ENCODE measurements around the gene SHMT1. TPM values are rescaled to one million over a fixed set of nuclear protein-coding genes. Genes with fewer than 3 reads are reported as not detected.
"Not testable (repeated sequence)": the region's sequence is repeated elsewhere in the genome, so short reads cannot be mapped to it uniquely, and the experiment has no call there.

Gene SHMT1
- total and polyA plus RNA-seq, 11 donors: 3.8 to 15.5 (median 7.1) TPM

- 63 to 73% (median 70%) methylated on average over 7 of the region's 7 CpGs for WGBS, 4 donors
- intact Hi-C loops (cut with DNase I); DNase-seq; H3K4me1 ChIP-seq; H3K27me3 ChIP-seq; ATAC-seq; H3K36me3 ChIP-seq; H3K4me3 ChIP-seq; H3K27ac ChIP-seq; H3K9me3 ChIP-seq: not testable (repeated sequence)
These were observed 38.7 kb upstream of the SHMT1 start for GRCh38 chr17:18401872-18402590.

GRCh38 chr17:18388728-18389127 is 25.4 kb upstream of the SHMT1 start:
- H3K4me3 ChIP-seq; H3K27me3 ChIP-seq; intact Hi-C loops (cut with DNase I); H3K9me3 ChIP-seq; H3K4me1 ChIP-seq; DNase-seq; H3K36me3 ChIP-seq; H3K27ac ChIP-seq: not testable (repeated sequence)
- WGBS, 4 donors: 69 to 100% (median 82%) methylated on average over 1 to 5 of the region's 10 CpGs
- ATAC-seq: peak in 2 of 4 donors; percentile 48 to 56

- intact Hi-C loops (cut with DNase I); H3K9me3 ChIP-seq; H3K27ac ChIP-seq; DNase-seq; H3K4me1 ChIP-seq; H3K27me3 ChIP-seq; ATAC-seq; H3K4me3 ChIP-seq; H3K36me3 ChIP-seq: not testable (repeated sequence)
- WGBS, 4 donors: 84 to 94% (median 91%) methylated on average over 4 of the region's 4 CpGs
These were observed 24.9 kb upstream of the SHMT1 start for GRCh38 chr17:18388266-18388665.

GRCh38 chr17:18387583-18387982 is 24.2 kb upstream of the SHMT1 start:
- H3K9me3 ChIP-seq; H3K27ac ChIP-seq; H3K36me3 ChIP-seq; intact Hi-C loops (cut with DNase I); H3K4me1 ChIP-seq; H3K4me3 ChIP-seq; DNase-seq; ATAC-seq: not testable (repeated sequence)
- H3K27me3 ChIP-seq: peaks cover 4 to 15% (median 8%) of the 10 kb centered on the region in 9 donors
- 73 to 86% (median 81%) methylated on average over 5 of the region's 5 CpGs for WGBS, 4 donors

- H3K9me3 ChIP-seq; H3K36me3 ChIP-seq; H3K27ac ChIP-seq; DNase-seq; H3K4me1 ChIP-seq; intact Hi-C loops (cut with DNase I); ATAC-seq; H3K4me3 ChIP-seq: not testable (repeated sequence)
- peaks cover 11 to 46% (median 24%) of the 10 kb centered on the region in 9 donors for H3K27me3 ChIP-seq
- 82 to 89% (median 84%) methylated on average over 7 of the region's 7 CpGs for WGBS, 4 donors
These were observed 20.9 kb upstream of the SHMT1 start for GRCh38 chr17:18384271-18384670.

GRCh38 chr17:18383079-18383481 is 19.7 kb upstream of the SHMT1 start:
- H3K36me3 ChIP-seq; H3K4me1 ChIP-seq; DNase-seq; H3K27ac ChIP-seq; intact Hi-C loops (cut with DNase I); H3K4me3 ChIP-seq; ATAC-seq; H3K9me3 ChIP-seq: not testable (repeated sequence)
- 11 to 47% (median 16%) methylated on average over 10 to 36 of the region's 36 CpGs for WGBS, 4 donors
- peaks cover 11 to 46% (median 24%) of the 10 kb centered on the region in 9 donors for H3K27me3 ChIP-seq

GRCh38 chr17:18382441-18383078 is 19.2 kb upstream of the SHMT1 start:
- WGBS, 4 donors: 54 to 83% (median 60%) methylated on average over 14 to 36 of the region's 36 CpGs
- H3K27me3 ChIP-seq: peaks cover 11 to 46% (median 24%) of the 10 kb centered on the region in 9 donors
- no peaks in the 10 kb centered on the region for H3K36me3 ChIP-seq
- no peak overlapping the region for H3K27ac ChIP-seq
- TF ChIP-seq POLR2A (IDR thresholded peaks at IDR 0.05) (no peak), CTCF (IDR thresholded peaks at IDR 0.05) (no peak)
- H3K4me1 ChIP-seq: peaks cover 0 to 5% (median 0%) of the 10 kb centered on the region in 12 donors
- no peaks in the 10 kb centered on the region for H3K9me3 ChIP-seq
- intact Hi-C loops (cut with DNase I): no loop called here
- no peak for DNase-seq
- peak in 1 of 4 donors; percentile 8 for ATAC-seq
- H3K4me3 ChIP-seq: no peak overlapping the region
